K562 treated with DMSO at 1 percent for 4 hours (cell line): Measurements from ENCODE around the gene DRC1. TPM values are rescaled to one million over a fixed set of nuclear protein-coding genes. Genes with fewer than 3 reads are reported as not detected.

Source experiments
- total RNA-seq: library from RNA; unstranded; fragments of 300-600 nt; gene quantifications from 2 replicates; pipeline ENCODE4 v1.2.3, GENCODE V29; 2022; ENCODE audit not compliant: insufficient read depth

DRC1 gene
- not detected in 2 replicates for total RNA-seq

GRCh38 chr2:26401739-26402541, at the start of gene DRC1:
Gene DRC1 (plus strand): TSS chr2:26401920. CDS start chr2:26401990, 70 bp downstream.

GRCh38 chr2:26477911-26478253, 76.2 kb downstream of the DRC1 start, which contains the start of gene OTOF:
Gene OTOF (minus strand): TSS chr2:26478124.

Other genes with a start within 250 kb of the DRC1 start
- 9.5 and 22.1 TPM in 2 replicates for gene GAREM2, start 228.8 kb upstream of the DRC1 start, total RNA-seq
- 232 and 253 TPM in 2 replicates for gene HADHA, start 157.3 kb upstream of the DRC1 start, total RNA-seq
- 82.1 and 82.2 TPM in 2 replicates for gene HADHB, start 157.0 kb upstream of the DRC1 start, total RNA-seq
- 5.2 and 7.1 TPM in 2 replicates for gene SELENOI, start 55.8 kb upstream of the DRC1 start, total RNA-seq
- gene ADGRF3, start 55.1 kb upstream of the DRC1 start, total RNA-seq = not detected in 2 replicates
- gene OTOF, start 76.2 kb downstream of the DRC1 start, total RNA-seq = not detected in 2 replicates
- not detected in 2 replicates for gene CIB4, start 239.4 kb downstream of the DRC1 start, total RNA-seq